IMR-90 (cell line): ENCODE results near the gene MYO9A. TPM values are rescaled to one million over a fixed set of nuclear protein-coding genes. Genes with fewer than 3 reads are reported as not detected.

Source experiments
- ATAC-seq: fragments of 200-7000 bp; cut with Tn5 transposase; 2 replicates; pipeline ENCODE4 v1.9.1; 2020; ENCODE audit warnings: low read depth, mild to moderate bottlenecking, moderate library complexity
- BruUV-seq: library from RNA; stranded (reverse); fragments of 400-500 nt; replicated peaks from 2 replicates; lab custom pipeline; 2021; lab: Mats Ljungman, UMichigan
- CTCF ChIA-PET: fragments of 300-600 bp; formaldehyde crosslinking; extraction: SDS; loops from one replicate; lab custom pipeline; 2021; ENCODE audit warnings: antibody characterized with exemption; lab: Yijun Ruan, JAX
- POLR2A ChIA-PET: fragments of 300-600 bp; sonication (Branson Sonifier 250); formaldehyde crosslinking; loops from one replicate; lab custom pipeline; 2022; ENCODE audit warnings: antibody characterized with exemption; ENCODE audit not compliant: unreplicated experiment; lab: Charles Lee
- DNase-seq: peaks from one replicate; pipeline ENCODE4 v3.0.0; 2013
- H2AFZ ChIP-seq: replicated peaks from 2 replicates; pipeline ENCODE3; 2013; ENCODE audit warnings: low read length, mild to moderate bottlenecking; ENCODE audit not compliant: poor library complexity
- H2AK5ac ChIP-seq: 2 replicates; pipeline ENCODE4 v1.6.1; 2013; ENCODE audit warnings: low read depth, low read length, inconsistent platforms
- H2AK9ac ChIP-seq: replicated peaks from 2 replicates; pipeline ENCODE3; 2013; ENCODE audit warnings: mild to moderate bottlenecking, low read depth, low read length, moderate library complexity; ENCODE audit not compliant: poor library complexity
- H2BK120ac ChIP-seq: 2 replicates; pipeline ENCODE4 v1.6.1; 2013; ENCODE audit warnings: low read depth, low read length, inconsistent platforms
- H2BK15ac ChIP-seq: 3 replicates; pipeline ENCODE4 v1.6.1; 2013; ENCODE audit warnings: low read depth, low read length, inconsistent platforms
- H2BK20ac ChIP-seq: 2 replicates; pipeline ENCODE4 v1.6.1; 2013; ENCODE audit warnings: low read depth, mild to moderate bottlenecking, inconsistent platforms, low read length, moderate library complexity
- H2BK5ac ChIP-seq: 2 replicates; pipeline ENCODE4 v1.6.1; 2013; ENCODE audit warnings: mild to moderate bottlenecking, low read depth, low read length, inconsistent platforms; ENCODE audit not compliant: poor library complexity, severe bottlenecking
- H3K14ac ChIP-seq: replicated peaks from 2 replicates; pipeline ENCODE4 v1.6.1; 2013; ENCODE audit warnings: low read depth, low read length, inconsistent platforms
- H3K18ac ChIP-seq: 2 replicates; pipeline ENCODE4 v1.6.1; 2013; ENCODE audit warnings: low read depth, low read length, control low read depth
- H3K23ac ChIP-seq: 2 replicates; pipeline ENCODE4 v1.6.1; 2013; ENCODE audit warnings: low read depth, low read length, inconsistent platforms
- H3K27ac ChIP-seq: 2 replicates; pipeline ENCODE4 v1.5.1; 2013; ENCODE audit warnings: mild to moderate bottlenecking, control low read depth, low read length; ENCODE audit not compliant: insufficient read depth
- H3K27me3 ChIP-seq: 2 replicates; pipeline ENCODE4 v1.6.1; 2013; ENCODE audit warnings: low read length; ENCODE audit not compliant: control insufficient read depth, insufficient read depth
- H3K36me3 ChIP-seq: 2 replicates; pipeline ENCODE4 v1.6.1; 2013; ENCODE audit warnings: low read length, mixed read lengths; ENCODE audit not compliant: control insufficient read depth, insufficient read depth
- H3K4ac ChIP-seq: 2 replicates; pipeline ENCODE4 v1.6.1; 2013; ENCODE audit warnings: low read depth, low read length, inconsistent platforms
- H3K4me1 ChIP-seq: 2 replicates; pipeline ENCODE4 v1.6.1; 2013; ENCODE audit warnings: low read length, mixed read lengths; ENCODE audit not compliant: control insufficient read depth, insufficient read depth
- H3K4me2 ChIP-seq: 2 replicates; pipeline ENCODE4 v1.6.1; 2013; ENCODE audit warnings: low read depth, mild to moderate bottlenecking, control low read depth, low read length, moderate library complexity
- H3K4me3 ChIP-seq: 2 replicates; pipeline ENCODE4 v1.5.1; 2013; ENCODE audit warnings: low read depth, mild to moderate bottlenecking, control low read depth, low read length, moderate library complexity; ENCODE audit not compliant: insufficient read depth
- H3K56ac ChIP-seq: 2 replicates; pipeline ENCODE4 v1.6.1; 2013; ENCODE audit warnings: low read length, inconsistent platforms; ENCODE audit not compliant: insufficient read depth; ENCODE audit errors: extremely low read depth
- H3K79me1 ChIP-seq, 2 experiments: 2 replicates each; pipeline ENCODE4 v1.6.1; 2013; ENCODE audit warnings: low read length in 2 of 2, inconsistent platforms in 1 of 2, low read depth in 1 of 2
- H3K9ac ChIP-seq: 2 replicates; pipeline ENCODE4 v1.6.1; 2013; ENCODE audit warnings: low read depth, low read length, control low read depth
- H3K9me1 ChIP-seq: 2 replicates; pipeline ENCODE4 v1.6.1; 2013; ENCODE audit warnings: low read length, inconsistent platforms; ENCODE audit not compliant: insufficient read depth
- H3K9me3 ChIP-seq: 2 replicates; pipeline ENCODE4 v1.6.1; 2013; ENCODE audit warnings: low read length; ENCODE audit not compliant: control insufficient read depth, insufficient read depth
- H4K20me1 ChIP-seq: 2 replicates; pipeline ENCODE4 v1.6.1; 2013; ENCODE audit warnings: low read length, inconsistent platforms; ENCODE audit not compliant: insufficient read depth
- H4K5ac ChIP-seq: 2 replicates; pipeline ENCODE4 v1.6.1; 2013; ENCODE audit warnings: mild to moderate bottlenecking, low read depth, low read length, control low read depth
- H4K8ac ChIP-seq, 2 experiments: 2 replicates each; pipeline ENCODE4 v1.6.1; 2013; ENCODE audit warnings: low read depth in 2 of 2, low read length in 2 of 2, control low read depth in 1 of 2, inconsistent platforms in 1 of 2
- H4K91ac ChIP-seq: 2 replicates; pipeline ENCODE4 v1.6.1; 2013; ENCODE audit warnings: low read depth, low read length, inconsistent platforms; ENCODE audit not compliant: insufficient read depth
- MAZ ChIP-seq: IDR thresholded peaks from 2 replicates; pipeline ENCODE4 v1.6.1; 2012; ENCODE audit warnings: low read depth, mild to moderate bottlenecking, low read length, improper control_type of control experiment, moderate library complexity, borderline replicate concordance
- dilution Hi-C: fragments of 300-500 bp; cut with HindIII; formaldehyde crosslinking; loops from one replicate; pipeline ENCODE4 v1.14.3; 2018; ENCODE audit warnings: low sequenced_read_pairs; ENCODE audit not compliant: unreplicated experiment
- in situ Hi-C: fragments of 300-500 bp; cut with MboI; formaldehyde crosslinking; loops from 3 replicates; pipeline ENCODE4 v1.14.3; 2019; ENCODE audit warnings: low sequenced_read_pairs, inconsistent platforms, mixed read lengths
- intact Hi-C: fragments of 100-400 bp; cut with micrococcal nuclease; formaldehyde crosslinking; loops from 2 replicates; pipeline ENCODE4 v1.10.0; 2022
- polyA plus RNA-seq, 3 experiments: library from polyadenylated mRNA; depleted of rRNA; stranded (reverse); fragments of >200 nt; gene quantifications; 2 replicates each; pipeline ENCODE4 v1.2.3, GENCODE V29; 2012; ENCODE audit warnings: low replicate concordance in 1 of 3
- total RNA-seq: library from RNA; depleted of rRNA; stranded (reverse); fragments of >200 nt; gene quantifications from 2 replicates; pipeline ENCODE4 v1.2.3, GENCODE V29; 2012

The MYO9A gene
- total and polyA plus RNA-seq, 2 of the 4 experiments (the other 2 are of a cell fraction), result 6.0 to 49.5 TPM

- peaks cover 3% of the 10 kb centered on the region; the same call in 1 of the 2 replicates for H3K9me3 ChIP-seq
- dilution Hi-C loops (no loop called here), in situ Hi-C loops (no loop called here), intact Hi-C loops (no loop called here)
- H2AK5ac ChIP-seq, result no peak overlapping the region
- no peaks in the 10 kb centered on the region for H3K27me3 ChIP-seq
- H3K79me1 ChIP-seq, result peaks cover 25 to 42% of the 10 kb centered on the region in 2 experiments
- DNase-seq (peak; percentile 22), ATAC-seq (no peak)
- no peak overlapping the region for H4K5ac ChIP-seq
- no peak overlapping the region for H2BK5ac ChIP-seq
- no peak overlapping the region for H3K23ac ChIP-seq
- no peak overlapping the region for H2BK20ac ChIP-seq
- H3K14ac ChIP-seq, result no peak overlapping the region
- TF ChIP-seq MAZ, result no peak
- no peaks in the 10 kb centered on the region for H3K36me3 ChIP-seq
- H2AK9ac ChIP-seq, result no peak overlapping the region
- no peak overlapping the region for H2BK120ac ChIP-seq
- no peak overlapping the region for H4K8ac ChIP-seq
- H4K20me1 ChIP-seq, result peaks cover 12% of the 10 kb centered on the region; the same call in 1 of the 2 replicates
- H3K18ac ChIP-seq, result no peak overlapping the region
- no peak overlapping the region for H3K27ac ChIP-seq
- no peak overlapping the region for H3K56ac ChIP-seq
- no peak overlapping the region for H2AFZ ChIP-seq
- ChIA-PET POLR2A (no interaction called here), CTCF (interaction anchor here (1.0 kb wide), 1 partner anchor 17 kb away, joined by 4 read pairs; no protein-coding TSS in a partner anchor)
- H3K4me3 ChIP-seq, result no peak overlapping the region
- no peak overlapping the region for H3K4me2 ChIP-seq
- H3K4me1 ChIP-seq, result peaks cover 3% of the 10 kb centered on the region; the same call in 1 of the 2 replicates
- no TSS peak for BruUV-seq
- H2BK15ac ChIP-seq, result no peak overlapping the region
- H4K91ac ChIP-seq, result no peak overlapping the region
- H3K4ac ChIP-seq, result no peak overlapping the region
- peaks cover 9% of the 10 kb centered on the region for H3K9me1 ChIP-seq
- H3K9ac ChIP-seq, result no peak overlapping the region
Observed at GRCh38 chr15:72063186-72063585, 54.8 kb downstream of the MYO9A start.
